ENCODE results near the gene CACNA1I.

The CACNA1I gene

GRCh38 chr22:39651053-39651996 is 80.8 kb downstream of the CACNA1I start:
- DNase-seq, result no peak

- DNase-seq, result no peak
These were observed 82.6 kb downstream of the CACNA1I start for GRCh38 chr22:39652990-39653786.

GRCh38 chr22:39653787-39654077 is 83.2 kb downstream of the CACNA1I start:
- DNase-seq, result no peak

- DNase-seq, result no peak
These were observed 83.8 kb downstream of the CACNA1I start for GRCh38 chr22:39654131-39654926.

GRCh38 chr22:39655004-39655579 is 84.5 kb downstream of the CACNA1I start:
- no peak for DNase-seq

GRCh38 chr22:39655831-39656230 is 85.3 kb downstream of the CACNA1I start:
- DNase-seq, result no peak

- DNase-seq, result no peak
These were observed 86.2 kb downstream of the CACNA1I start for GRCh38 chr22:39656495-39657490.

GRCh38 chr22:39658367-39658766 is 87.8 kb downstream of the CACNA1I start:
- DNase-seq, result no peak

GRCh38 chr22:39658806-39659463 is 88.4 kb downstream of the CACNA1I start:
- DNase-seq, result no peak

GRCh38 chr22:39661501-39661841 is 90.9 kb downstream of the CACNA1I start:
- DNase-seq, result no peak

GRCh38 chr22:39661842-39662685 is 91.5 kb downstream of the CACNA1I start:
- no peak for DNase-seq

- no peak for DNase-seq
These were observed 92.1 kb downstream of the CACNA1I start for GRCh38 chr22:39662686-39663052.

- no peak for DNase-seq
These were observed 93.2 kb downstream of the CACNA1I start for GRCh38 chr22:39663751-39664150.

GRCh38 chr22:39664485-39665200 is 94.1 kb downstream of the CACNA1I start:
- DNase-seq, result no peak

- no peak for DNase-seq
These were observed 94.7 kb downstream of the CACNA1I start for GRCh38 chr22:39665229-39665628.

- no peak for DNase-seq
These were observed 95.3 kb downstream of the CACNA1I start for GRCh38 chr22:39665661-39666431.

GRCh38 chr22:39666495-39666894 is 95.9 kb downstream of the CACNA1I start:
- no peak for DNase-seq

GRCh38 chr22:39666926-39667325 is 96.4 kb downstream of the CACNA1I start:
- DNase-seq, result no peak

GRCh38 chr22:39669432-39669831 is 98.9 kb downstream of the CACNA1I start:
- DNase-seq, result no peak

Data from inflammatory macrophage treated with lipopolysaccharide for 4 hours (primary cell).